Kidney epithelial cell (primary cell): ENCODE results near the gene CD200R1L. TPM values are rescaled to one million over a fixed set of nuclear protein-coding genes. Genes with fewer than 3 reads are reported as not detected.

Experiments used
- DNase-seq: peaks from one replicate; pipeline ENCODE4 v3.0.0-alpha.2; 2010; ENCODE audit warnings: low read depth
- H3K27me3 ChIP-seq: 2 replicates; pipeline ENCODE4 v1.6.0; 2011; ENCODE audit warnings: low read length; ENCODE audit not compliant: control insufficient read depth, insufficient read depth
- H3K36me3 ChIP-seq: 2 replicates; pipeline ENCODE4 v1.5.1; 2011; ENCODE audit warnings: low read length; ENCODE audit not compliant: control insufficient read depth, insufficient read depth
- H3K4me3 ChIP-seq: 2 replicates; pipeline ENCODE4 v1.5.1; 2011; ENCODE audit warnings: low read depth, mild to moderate bottlenecking, control low read depth, low read length
- CTCF ChIP-seq: IDR thresholded peaks from 2 replicates; pipeline ENCODE4 v1.5.1; 2011; ENCODE audit warnings: mild to moderate bottlenecking, moderate library complexity, low read length, control low read depth, inconsistent platforms; ENCODE audit not compliant: insufficient read depth, poor library complexity, severe bottlenecking
- total RNA-seq: library from RNA; depleted of rRNA; stranded (reverse); fragments of >200 nt; gene quantifications from 2 replicates; pipeline ENCODE4 v1.2.3, GENCODE V29; 2015

Gene CD200R1L
- total RNA-seq, 1 donor from 2014 or later: not detected

GRCh38 chr3:112806903-112807302 is 39.8 kb downstream of the CD200R1L start:
- no peaks in the 10 kb centered on the region for H3K27me3 ChIP-seq
- no peaks in the 10 kb centered on the region for H3K36me3 ChIP-seq
- H3K4me3 ChIP-seq: no peak overlapping the region
- no peak for DNase-seq
- TF ChIP-seq CTCF: no peak

DNA sequence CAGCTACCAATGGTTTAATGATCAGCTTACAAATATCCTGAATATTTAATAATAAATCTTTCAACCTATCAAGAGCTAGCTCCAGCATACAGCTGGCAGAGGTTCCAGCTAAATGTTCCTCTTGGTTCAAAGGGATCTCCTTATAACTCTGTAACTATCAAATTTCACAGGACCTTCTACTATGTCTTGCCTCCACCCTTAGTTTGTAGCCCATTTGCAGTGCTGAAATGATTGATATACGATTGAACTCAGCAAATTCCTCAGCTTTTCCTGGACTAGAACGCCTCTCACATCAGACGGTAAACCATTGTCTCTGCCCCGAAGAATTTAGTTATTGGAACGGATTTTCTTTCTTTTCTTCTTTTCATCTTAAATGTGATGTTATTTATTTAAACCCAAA is 41.5 kb downstream of the CD200R1L start:
- no peak for TF ChIP-seq CTCF

GRCh38 chr3:112804021-112804420 is 42.6 kb downstream of the CD200R1L start:
- TF ChIP-seq CTCF: no peak
- H3K36me3 ChIP-seq: no peaks in the 10 kb centered on the region
- H3K4me3 ChIP-seq: no peak overlapping the region
- DNase-seq: no peak
- no peaks in the 10 kb centered on the region for H3K27me3 ChIP-seq

More for the DNA sequence above, 41.5 kb downstream of the CD200R1L start:
- Histone ChIP-seq H3K4me3 (no peak overlapping the region), H3K27me3 (no peaks in the 10 kb centered on the region), H3K36me3 (no peaks in the 10 kb centered on the region)
- DNase-seq: no peak

GRCh38 chr3:112803467-112803866 is 43.2 kb downstream of the CD200R1L start:
- Histone ChIP-seq H3K27me3 (no peaks in the 10 kb centered on the region), H3K4me3 (no peak overlapping the region), H3K36me3 (no peaks in the 10 kb centered on the region)
- DNase-seq: no peak
- TF ChIP-seq CTCF: no peak

DNA sequence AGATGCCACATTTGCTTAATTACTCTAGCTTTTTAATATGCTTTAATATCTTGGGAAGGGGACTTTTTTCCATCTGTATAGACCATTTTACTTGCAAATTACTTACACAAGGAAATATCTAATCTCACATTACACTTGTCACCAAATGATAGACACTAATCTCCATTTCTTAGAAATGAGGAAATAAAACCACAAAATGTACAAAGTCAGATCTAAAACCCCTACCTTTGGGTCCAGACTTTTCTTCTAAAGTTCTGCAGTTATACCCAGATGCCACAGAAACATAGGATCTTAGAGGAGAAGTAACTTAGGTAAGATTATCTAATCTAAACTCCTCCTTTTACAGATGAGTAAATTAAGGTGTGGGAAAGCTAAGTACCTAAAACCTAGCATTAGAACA is 44.3 kb downstream of the CD200R1L start:
- Histone ChIP-seq H3K27me3 (no peaks in the 10 kb centered on the region), H3K36me3 (no peaks in the 10 kb centered on the region), H3K4me3 (no peak overlapping the region)
- no peak for TF ChIP-seq CTCF
- DNase-seq: no peak

GRCh38 chr3:112799946-112800345 is 46.7 kb downstream of the CD200R1L start:
- H3K27me3 ChIP-seq: no peaks in the 10 kb centered on the region
- no peak for TF ChIP-seq CTCF
- H3K4me3 ChIP-seq: no peak overlapping the region
- no peaks in the 10 kb centered on the region for H3K36me3 ChIP-seq
- no peak for DNase-seq
